ENCODE results near the gene ENPP7.

- no peak for TF ChIP-seq FOXP2 (optimal IDR thresholded peaks at IDR 0.05; ENCODE audit: borderline replicate concordance, extremely low read depth, extremely low read length, insufficient read depth)
- TF ChIP-seq POLR2AphosphoS5 (IDR thresholded peaks at IDR 0.05; ENCODE audit: low read depth, low read length): no peak
- TF ChIP-seq TAF1 (IDR thresholded peaks at IDR 0.05; ENCODE audit: borderline replicate concordance, insufficient read depth, low read length): no peak
- TF ChIP-seq SIN3A (IDR thresholded peaks at IDR 0.05; ENCODE audit: borderline replicate concordance, insufficient read depth, low read length): no peak
- TF ChIP-seq REST (IDR thresholded peaks at IDR 0.05; ENCODE audit: insufficient read depth in 1 of 2, low read depth in 2 of 2, low read length in 2 of 2): no peak
Measured at GRCh38 chr17:79728169-79728907, 2.4 kb upstream of the ENPP7 start.
